ENCODE data around the gene ARMC8. TPM values are rescaled to one million over a fixed set of nuclear protein-coding genes. Genes with fewer than 3 reads are reported as not detected.
A peak's percentile ranks its signal among the peaks of the same experiment; 100 is the strongest.

ARMC8 gene
- total RNA-seq, 1 donor from 2014 or later = 39.6 TPM

DNA sequence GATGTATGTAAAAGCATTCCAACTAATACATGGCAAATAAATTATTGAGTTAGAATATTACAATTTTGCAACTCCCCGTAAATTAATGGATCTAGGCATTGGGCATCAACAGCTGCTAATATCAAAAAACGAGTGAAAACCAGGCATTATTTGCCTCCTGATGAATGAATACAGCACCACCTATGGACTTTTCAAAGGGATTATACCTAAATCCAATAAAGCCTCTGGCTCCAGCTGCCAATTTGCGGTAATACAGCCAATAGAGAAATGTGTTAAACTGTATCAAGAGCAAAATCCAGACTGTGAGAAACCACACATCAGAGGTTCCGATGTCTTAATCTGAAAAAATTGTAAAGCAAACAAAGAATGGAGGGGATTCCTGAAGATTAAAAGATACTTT, 38.6 kb upstream of the ARMC8 start:
- Mint-ChIP-seq H3K36me3 (ENCODE audit: low read depth, unreplicated experiment) (no peaks in the 10 kb centered on the region), H3K9me3 (ENCODE audit: unreplicated experiment) (no peaks in the 10 kb centered on the region), H3K27ac (ENCODE audit: unreplicated experiment) (no peak overlapping the region), H3K27me3 (ENCODE audit: unreplicated experiment) (no peaks in the 10 kb centered on the region), H3K4me1 (ENCODE audit: unreplicated experiment) (no peaks in the 10 kb centered on the region), H3K4me3 (ENCODE audit: unreplicated experiment) (no peak overlapping the region)
- TF ChIP-seq, protein P1, sequence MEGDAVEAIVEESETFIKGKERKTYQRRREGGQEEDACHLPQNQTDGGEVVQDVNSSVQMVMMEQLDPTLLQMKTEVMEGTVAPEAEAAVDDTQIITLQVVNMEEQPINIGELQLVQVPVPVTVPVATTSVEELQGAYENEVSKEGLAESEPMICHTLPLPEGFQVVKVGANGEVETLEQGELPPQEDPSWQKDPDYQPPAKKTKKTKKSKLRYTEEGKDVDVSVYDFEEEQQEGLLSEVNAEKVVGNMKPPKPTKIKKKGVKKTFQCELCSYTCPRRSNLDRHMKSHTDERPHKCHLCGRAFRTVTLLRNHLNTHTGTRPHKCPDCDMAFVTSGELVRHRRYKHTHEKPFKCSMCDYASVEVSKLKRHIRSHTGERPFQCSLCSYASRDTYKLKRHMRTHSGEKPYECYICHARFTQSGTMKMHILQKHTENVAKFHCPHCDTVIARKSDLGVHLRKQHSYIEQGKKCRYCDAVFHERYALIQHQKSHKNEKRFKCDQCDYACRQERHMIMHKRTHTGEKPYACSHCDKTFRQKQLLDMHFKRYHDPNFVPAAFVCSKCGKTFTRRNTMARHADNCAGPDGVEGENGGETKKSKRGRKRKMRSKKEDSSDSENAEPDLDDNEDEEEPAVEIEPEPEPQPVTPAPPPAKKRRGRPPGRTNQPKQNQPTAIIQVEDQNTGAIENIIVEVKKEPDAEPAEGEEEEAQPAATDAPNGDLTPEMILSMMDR (IDR thresholded peaks at IDR 0.05; ENCODE audit: unreplicated experiment) = no peak
- DNase-seq (ENCODE audit: low spot score) = no peak

DNA sequence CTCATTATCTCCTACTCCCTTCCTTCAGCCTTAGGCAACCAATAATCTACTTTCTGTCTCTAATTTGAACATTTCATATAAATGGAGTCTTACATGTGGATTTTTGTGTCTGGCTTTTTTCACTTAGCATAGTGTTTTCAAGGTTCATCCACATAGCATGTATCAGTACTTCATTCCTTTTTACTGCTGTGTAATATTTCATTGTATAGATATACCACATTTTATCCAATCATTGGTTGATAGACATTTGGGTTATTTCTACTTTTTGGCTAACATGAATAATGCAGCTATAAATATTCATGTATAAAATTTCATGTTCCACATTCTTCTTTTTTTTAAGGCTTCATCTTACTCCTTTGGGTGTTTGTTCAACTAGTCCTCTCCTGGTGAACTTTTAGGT, 32.6 kb upstream of the ARMC8 start:
- Mint-ChIP-seq H3K36me3 (ENCODE audit: low read depth, unreplicated experiment) (no peaks in the 10 kb centered on the region), H3K4me3 (ENCODE audit: unreplicated experiment) (no peak overlapping the region), H3K27ac (ENCODE audit: unreplicated experiment) (no peak overlapping the region), H3K9me3 (ENCODE audit: unreplicated experiment) (no peaks in the 10 kb centered on the region), H3K4me1 (ENCODE audit: unreplicated experiment) (no peaks in the 10 kb centered on the region), H3K27me3 (ENCODE audit: unreplicated experiment) (no peaks in the 10 kb centered on the region)
- no peak for DNase-seq (ENCODE audit: low spot score)
- TF ChIP-seq, protein P1 (IDR thresholded peaks at IDR 0.05; ENCODE audit: unreplicated experiment) = no peak

DNA sequence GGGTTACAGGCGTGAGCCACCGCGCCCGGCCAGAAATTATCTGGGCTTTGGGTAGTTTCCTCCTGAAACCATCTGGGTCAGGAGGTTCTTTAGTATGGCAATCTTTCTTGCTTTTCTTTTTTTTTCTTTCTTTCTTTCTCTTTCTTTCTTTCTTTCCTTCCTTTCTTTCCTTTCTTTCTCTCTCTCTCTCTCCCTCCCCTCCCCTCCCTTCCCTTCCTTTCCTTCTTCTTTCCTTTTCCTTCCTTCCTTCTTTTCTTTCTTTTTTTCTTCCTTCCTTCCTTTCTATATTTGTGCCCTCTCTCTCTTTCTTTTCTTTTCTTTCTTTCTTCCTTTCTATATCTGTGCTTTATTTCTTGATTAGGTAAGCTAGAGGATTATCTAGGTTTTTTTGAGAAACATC, 29.4 kb upstream of the ARMC8 start:
- Mint-ChIP-seq H3K9me3 (ENCODE audit: unreplicated experiment) (no peaks in the 10 kb centered on the region), H3K4me3 (ENCODE audit: unreplicated experiment) (no peak overlapping the region), H3K36me3 (ENCODE audit: low read depth, unreplicated experiment) (peaks cover 8% of the 10 kb centered on the region), H3K27me3 (ENCODE audit: unreplicated experiment) (no peaks in the 10 kb centered on the region), H3K4me1 (ENCODE audit: unreplicated experiment) (no peaks in the 10 kb centered on the region), H3K27ac (ENCODE audit: unreplicated experiment) (no peak overlapping the region)
- TF ChIP-seq, protein P1 (IDR thresholded peaks at IDR 0.05; ENCODE audit: unreplicated experiment) = no peak
- no peak for DNase-seq (ENCODE audit: low spot score)

DNA sequence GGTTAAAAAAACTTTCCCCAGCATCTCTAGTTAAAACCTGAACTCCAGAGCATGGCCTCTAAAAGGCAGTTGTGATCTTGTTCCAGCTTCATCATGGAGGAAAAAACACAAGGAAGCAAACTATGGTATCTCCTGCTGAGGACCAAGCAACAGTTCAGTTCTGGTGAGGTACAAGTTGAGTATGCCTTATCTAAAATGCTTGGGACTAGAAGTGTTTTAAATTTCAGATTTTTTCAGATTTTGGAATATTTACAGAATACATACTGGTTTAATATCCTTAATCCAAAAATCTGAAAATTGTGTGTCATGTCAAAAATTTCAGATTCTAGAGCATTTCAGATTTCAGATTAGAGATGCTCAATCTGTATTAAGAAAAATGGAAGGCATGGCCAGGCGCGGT, 22.0 kb upstream of the ARMC8 start:
- Mint-ChIP-seq H3K4me1 (ENCODE audit: unreplicated experiment) (no peaks in the 10 kb centered on the region), H3K9me3 (ENCODE audit: unreplicated experiment) (no peaks in the 10 kb centered on the region), H3K4me3 (ENCODE audit: unreplicated experiment) (no peak overlapping the region), H3K36me3 (ENCODE audit: low read depth, unreplicated experiment) (peaks cover 18% of the 10 kb centered on the region), H3K27ac (ENCODE audit: unreplicated experiment) (no peak overlapping the region), H3K27me3 (ENCODE audit: unreplicated experiment) (no peaks in the 10 kb centered on the region)
- TF ChIP-seq, protein P1 (IDR thresholded peaks at IDR 0.05; ENCODE audit: unreplicated experiment) = no peak
- DNase-seq (ENCODE audit: low spot score) = no peak

DNA sequence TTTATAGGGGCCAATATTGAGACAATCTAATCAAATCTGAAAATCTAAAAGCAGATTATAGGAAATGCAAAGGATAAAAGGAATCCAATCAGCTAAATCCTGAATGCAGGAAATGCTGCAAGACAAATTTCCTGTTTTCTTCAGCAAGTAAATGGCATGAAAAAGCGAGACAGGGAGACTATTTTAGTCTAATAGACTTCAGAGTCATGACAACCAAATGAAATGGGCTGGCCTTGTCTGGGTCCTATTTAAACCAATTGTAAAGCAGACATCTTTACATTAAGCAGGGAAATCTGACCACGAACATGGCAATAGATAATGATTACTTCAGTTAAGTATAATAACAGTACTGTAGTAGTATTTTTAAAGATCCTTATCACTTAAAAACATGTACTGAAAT, 14.5 kb upstream of the ARMC8 start:
- Mint-ChIP-seq H3K9me3 (ENCODE audit: unreplicated experiment) (no peaks in the 10 kb centered on the region), H3K4me1 (ENCODE audit: unreplicated experiment) (peaks cover 21% of the 10 kb centered on the region), H3K27ac (ENCODE audit: unreplicated experiment) (peak overlapping the region; percentile 81), H3K27me3 (ENCODE audit: unreplicated experiment) (peaks cover 6% of the 10 kb centered on the region), H3K4me3 (ENCODE audit: unreplicated experiment) (peak overlapping the region; percentile 82), H3K36me3 (ENCODE audit: low read depth, unreplicated experiment) (no peaks in the 10 kb centered on the region)
- TF ChIP-seq, protein P1 (IDR thresholded peaks at IDR 0.05; ENCODE audit: unreplicated experiment) = no peak
- DNase-seq (ENCODE audit: low spot score) = no peak
